Epithelial cell of umbilical artery (primary cell): Measurements from ENCODE around the gene KRTAP13-3. TPM values are rescaled to one million over a fixed set of nuclear protein-coding genes. Genes with fewer than 3 reads are reported as not detected.

Experiments
- total RNA-seq: library from RNA; depleted of rRNA; stranded (reverse); fragments of >200 nt; gene quantifications from 2 replicates; pipeline ENCODE4 v1.2.3, GENCODE V29; 2014

The KRTAP13-3 gene
- total RNA-seq, result not detected in 2 replicates

DNA sequence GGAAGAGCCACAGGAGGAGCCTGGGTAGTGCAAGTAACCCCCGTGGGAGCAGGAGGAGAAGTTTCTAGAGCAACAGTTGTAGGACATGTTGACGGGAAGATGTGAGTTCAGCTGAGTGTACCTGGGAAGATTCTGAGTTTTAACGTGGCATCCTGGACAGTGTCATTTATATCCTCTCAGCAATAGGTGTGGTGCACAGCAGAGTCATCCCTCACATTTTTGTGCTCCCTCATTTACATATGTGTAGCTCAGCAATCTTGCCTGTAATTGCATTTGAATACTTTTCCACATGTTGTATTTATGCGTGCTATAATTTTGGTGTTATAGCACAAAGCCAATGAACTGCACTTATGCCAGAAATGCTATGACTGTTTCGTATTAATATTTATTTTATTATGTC, at the start of gene KRTAP13-3:
KRTAP13-3 (minus strand) TSS at position 101 of the 400 bp plus-strand sequence; CDS start at position 87, 14 bp downstream.

DNA sequence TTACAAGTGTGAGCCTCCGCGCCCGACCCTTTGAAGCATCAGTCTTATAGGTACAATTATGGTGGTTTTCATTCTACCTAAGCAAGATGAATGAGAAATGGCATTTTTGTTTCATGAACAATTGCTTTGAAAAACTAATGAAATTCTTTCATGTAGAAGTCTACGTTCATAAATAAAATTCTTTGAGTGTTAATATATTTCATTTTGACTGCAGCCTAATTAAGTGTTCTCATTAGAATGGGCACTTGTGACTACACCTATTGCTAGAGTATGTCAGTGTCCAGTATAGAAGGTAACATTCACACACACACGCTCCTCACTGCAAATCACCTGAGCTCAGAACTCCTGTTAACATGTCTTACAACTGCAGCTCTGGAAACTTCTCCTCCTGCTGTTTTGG, 14.2 kb upstream of the KRTAP13-3 start, which contains the start of gene KRTAP15-1:
KRTAP15-1 (plus strand) TSS at position 301 of the 400 bp plus-strand sequence; CDS start at position 354, 53 bp downstream.

DNA sequence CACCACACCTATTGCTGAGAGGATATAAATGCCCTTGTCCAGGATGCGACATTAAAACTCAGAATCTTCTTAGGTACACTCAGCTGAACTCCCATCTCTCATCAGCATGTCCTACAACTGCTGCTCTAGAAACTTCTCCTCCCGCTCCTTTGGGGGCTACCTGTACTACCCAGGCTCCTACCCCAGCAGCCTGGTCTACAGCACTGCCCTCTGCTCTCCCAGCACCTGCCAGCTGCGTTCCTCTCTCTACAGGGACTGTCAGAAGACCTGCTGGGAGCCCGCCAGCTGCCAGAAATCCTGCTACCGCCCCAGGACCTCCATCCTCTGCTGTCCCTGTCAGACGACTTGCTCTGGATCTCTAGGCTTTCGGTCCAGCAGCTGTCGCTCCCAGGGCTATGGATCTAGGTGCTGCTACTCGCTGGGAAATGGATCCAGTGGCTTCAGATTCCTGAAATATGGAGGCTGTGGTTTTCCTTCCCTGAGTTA, 4.5 kb upstream of the KRTAP13-3 start, which contains the start of gene KRTAP13-4:
KRTAP13-4 (plus strand) TSS at position 51 of the 486 bp plus-strand sequence; CDS start at position 107, 56 bp downstream.

GRCh38 chr21:30395731-30396130, 30.0 kb downstream of the KRTAP13-3 start, which contains the start of gene KRTAP13-1:
TSS of gene KRTAP13-1 (plus strand) at chr21:30396031. CDS start at chr21:30396087, 56 bp downstream.

Other genes with a start within 250 kb of the KRTAP13-3 start
- gene CLDN8, start 209.8 kb downstream of the KRTAP13-3 start, total RNA-seq, result not detected in 2 replicates
- not detected in 2 replicates for gene KRTAP24-1, start 143.0 kb downstream of the KRTAP13-3 start, total RNA-seq
- gene KRTAP25-1, start 136.4 kb downstream of the KRTAP13-3 start, total RNA-seq, result not detected in 2 replicates
- gene KRTAP26-1, start 105.6 kb downstream of the KRTAP13-3 start, total RNA-seq, result not detected in 2 replicates
- not detected in 2 replicates for gene KRTAP27-1, start 88.2 kb downstream of the KRTAP13-3 start, total RNA-seq
- gene KRTAP23-1, start 77.3 kb downstream of the KRTAP13-3 start, total RNA-seq, result not detected in 2 replicates
- not detected in 2 replicates for gene KRTAP13-2, start 53.7 kb downstream of the KRTAP13-3 start, total RNA-seq
- gene KRTAP13-1, start 29.9 kb downstream of the KRTAP13-3 start, total RNA-seq, result not detected in 2 replicates
- gene KRTAP13-4, start 4.3 kb upstream of the KRTAP13-3 start, total RNA-seq, result not detected in 2 replicates
- not detected in 2 replicates for gene KRTAP15-1, start 14.3 kb upstream of the KRTAP13-3 start, total RNA-seq
- not detected in 2 replicates for gene KRTAP19-1, start 54.4 kb upstream of the KRTAP13-3 start, total RNA-seq
- not detected in 2 replicates for gene KRTAP19-2, start 61.5 kb upstream of the KRTAP13-3 start, total RNA-seq
- gene KRTAP19-3, start 66.1 kb upstream of the KRTAP13-3 start, total RNA-seq, result not detected in 2 replicates
- gene KRTAP19-4, start 71.2 kb upstream of the KRTAP13-3 start, total RNA-seq, result not detected in 2 replicates
- not detected in 2 replicates for gene KRTAP19-5, start 76.2 kb upstream of the KRTAP13-3 start, total RNA-seq
- not detected in 2 replicates for gene KRTAP19-6, start 115.9 kb upstream of the KRTAP13-3 start, total RNA-seq
- not detected in 2 replicates for gene KRTAP19-7, start 135.4 kb upstream of the KRTAP13-3 start, total RNA-seq
- not detected in 2 replicates for gene KRTAP22-2, start 164.5 kb upstream of the KRTAP13-3 start, total RNA-seq
- not detected in 2 replicates for gene KRTAP6-3, start 166.5 kb upstream of the KRTAP13-3 start, total RNA-seq
- gene KRTAP6-2, start 173.0 kb upstream of the KRTAP13-3 start, total RNA-seq, result not detected in 2 replicates
- not detected in 2 replicates for gene KRTAP22-1, start 175.2 kb upstream of the KRTAP13-3 start, total RNA-seq
- not detected in 2 replicates for gene KRTAP6-1, start 188.0 kb upstream of the KRTAP13-3 start, total RNA-seq
- gene KRTAP20-1, start 190.5 kb upstream of the KRTAP13-3 start, total RNA-seq, result not detected in 2 replicates
- gene KRTAP20-4, start 194.7 kb upstream of the KRTAP13-3 start, total RNA-seq, result not detected in 2 replicates
- not detected in 2 replicates for gene KRTAP20-2, start 209.3 kb upstream of the KRTAP13-3 start, total RNA-seq
- gene KRTAP20-3, start 216.9 kb upstream of the KRTAP13-3 start, total RNA-seq, result not detected in 2 replicates